ENCODE data around the gene TEX22. TPM values are rescaled to one million over a fixed set of nuclear protein-coding genes. Genes with fewer than 3 reads are reported as not detected.
"Not testable (repeated sequence)": the region's sequence is repeated elsewhere in the genome, so short reads cannot be mapped to it uniquely, and the experiment has no call there.

The TEX22 gene
- 0.29 and 1.3 TPM in 2 replicates for total RNA-seq (2014; rRNA removed; shearing (Covaris generic))

- DNase-seq (ENCODE audit: low read depth), result peak; percentile 94
Measured at GRCh38 chr14:105398044-105398725, at the start of gene TEX22. TSS of gene TEX22 (plus strand) at chr14:105398538. CDS start at chr14:105399341, 803 bp downstream.

- no peak for DNase-seq (ENCODE audit: low read depth)
Measured at GRCh38 chr14:105348945-105349699, 49.2 kb upstream of the TEX22 start.

- DNase-seq (ENCODE audit: low read depth), result no peak
Measured at GRCh38 chr14:105349992-105350391, 48.3 kb upstream of the TEX22 start.

- no peak for DNase-seq (ENCODE audit: low read depth)
Measured at GRCh38 chr14:105350450-105351244, 47.7 kb upstream of the TEX22 start.

- DNase-seq (ENCODE audit: low read depth), result no peak
Measured at GRCh38 chr14:105351410-105351809, 46.9 kb upstream of the TEX22 start.

GRCh38 chr14:105351920-105352851, 46.2 kb upstream of the TEX22 start:
- DNase-seq (ENCODE audit: low read depth), result peak; percentile 90

GRCh38 chr14:105353136-105353535, 45.2 kb upstream of the TEX22 start:
- DNase-seq (ENCODE audit: low read depth), result no peak

GRCh38 chr14:105354541-105354940, 43.8 kb upstream of the TEX22 start:
- no peak for DNase-seq (ENCODE audit: low read depth)

- no peak for DNase-seq (ENCODE audit: low read depth)
Measured at GRCh38 chr14:105355049-105355575, 43.2 kb upstream of the TEX22 start.

- DNase-seq (ENCODE audit: low read depth), result no peak
Measured at GRCh38 chr14:105355850-105356604, 42.3 kb upstream of the TEX22 start.

GRCh38 chr14:105356927-105357326, 41.4 kb upstream of the TEX22 start:
- DNase-seq (ENCODE audit: low read depth), result no peak

- DNase-seq (ENCODE audit: low read depth), result no peak
Measured at GRCh38 chr14:105357626-105358025, 40.7 kb upstream of the TEX22 start.

GRCh38 chr14:105358140-105358846, 40.0 kb upstream of the TEX22 start:
- no peak for DNase-seq (ENCODE audit: low read depth)

- DNase-seq (ENCODE audit: low read depth), result no peak
Measured at GRCh38 chr14:105358943-105359342, 39.4 kb upstream of the TEX22 start.

GRCh38 chr14:105361412-105361811, 36.9 kb upstream of the TEX22 start:
- not testable (repeated sequence) for DNase-seq (ENCODE audit: low read depth)

GRCh38 chr14:105363847-105364708, 34.3 kb upstream of the TEX22 start:
- DNase-seq (ENCODE audit: low read depth), result peak; percentile 74

GRCh38 chr14:105365101-105365500, 33.2 kb upstream of the TEX22 start:
- DNase-seq (ENCODE audit: low read depth), result no peak

GRCh38 chr14:105365681-105366080, 32.7 kb upstream of the TEX22 start:
- DNase-seq (ENCODE audit: low read depth), result no peak
